DOHH2 (cell line): ENCODE results near the gene FLVCR1.
"Not testable (repeated sequence)": the region's sequence is repeated elsewhere in the genome, so short reads cannot be mapped to it uniquely, and the experiment has no call there.

ENCODE experiments used
- H3F3A ChIP-seq: fragments of 200-600 bp; sonication (generic), shearing (Covaris generic); 2 replicates; pipeline ENCODE4 v1.6.0; 2016; ENCODE audit warnings: antibody characterized with exemption, mild to moderate bottlenecking; ENCODE audit not compliant: control insufficient read depth, insufficient read depth
- H3K27ac ChIP-seq: fragments of 200-600 bp; sonication (generic); 2 replicates; pipeline ENCODE4 v1.5.1; 2014; ENCODE audit warnings: low read depth, mild to moderate bottlenecking, low read length, moderate library complexity
- H3K27me3 ChIP-seq: fragments of 200-600 bp; sonication (generic); 2 replicates; pipeline ENCODE4 v1.6.1; 2014; ENCODE audit warnings: mild to moderate bottlenecking, low read length, mixed read lengths; ENCODE audit not compliant: control insufficient read depth
- H3K36me3 ChIP-seq: fragments of 200-600 bp; sonication (generic); 2 replicates; pipeline ENCODE4 v1.6.1; 2014; ENCODE audit warnings: mild to moderate bottlenecking, low read length, moderate library complexity, mixed read lengths; ENCODE audit not compliant: control insufficient read depth
- H3K4me1 ChIP-seq: fragments of 200-600 bp; sonication (generic); 2 replicates; pipeline ENCODE4 v1.6.1; 2014; ENCODE audit warnings: mild to moderate bottlenecking, low read length, mixed read lengths; ENCODE audit not compliant: control insufficient read depth
- H3K4me2 ChIP-seq: fragments of 200-600 bp; sonication (generic); 2 replicates; pipeline ENCODE4 v1.6.0; 2014; ENCODE audit warnings: mild to moderate bottlenecking, low read length, moderate library complexity
- H3K4me3 ChIP-seq: fragments of 200-600 bp; sonication (generic); 2 replicates; pipeline ENCODE4 v1.5.1; 2014; ENCODE audit warnings: mild to moderate bottlenecking, low read length, mixed read lengths
- H3K79me2 ChIP-seq: fragments of 200-600 bp; sonication (generic); 2 replicates; pipeline ENCODE4 v1.6.1; 2014; ENCODE audit warnings: mild to moderate bottlenecking, low read length, mixed read lengths; ENCODE audit not compliant: control insufficient read depth
- H3K9me2 ChIP-seq: fragments of 200-600 bp; sonication (generic); replicated peaks from 2 replicates; pipeline ENCODE4 v1.6.1; 2014; ENCODE audit warnings: mild to moderate bottlenecking, low read length, mixed read lengths; ENCODE audit not compliant: control insufficient read depth
- H3K9me3 ChIP-seq: fragments of 200-600 bp; sonication (generic); 2 replicates; pipeline ENCODE4 v1.6.1; 2014; ENCODE audit warnings: antibody characterized with exemption, low read length, mixed read lengths; ENCODE audit not compliant: control insufficient read depth, insufficient read depth
- H4K20me1 ChIP-seq: fragments of 200-600 bp; sonication (generic); 2 replicates; pipeline ENCODE4 v1.6.0; 2014; ENCODE audit warnings: low read depth, mild to moderate bottlenecking, antibody characterized with exemption, low read length, moderate library complexity; ENCODE audit not compliant: control insufficient read depth, insufficient read depth
- CTCF ChIP-seq: fragments of 200-600 bp; sonication (generic); IDR thresholded peaks from one replicate; pipeline ENCODE4 v1.5.1; 2014; ENCODE audit warnings: antibody characterized with exemption, mild to moderate bottlenecking, low read depth, low read length; ENCODE audit not compliant: poor library complexity, severe bottlenecking
- EZH2phosphoT487 ChIP-seq: fragments of 200-600 bp; sonication (generic); IDR thresholded peaks from 2 replicates; pipeline ENCODE4 v1.6.1; 2017; ENCODE audit warnings: borderline replicate concordance, mild to moderate bottlenecking, antibody characterized with exemption, low read length, moderate library complexity, mixed read lengths

Gene FLVCR1

DNA sequence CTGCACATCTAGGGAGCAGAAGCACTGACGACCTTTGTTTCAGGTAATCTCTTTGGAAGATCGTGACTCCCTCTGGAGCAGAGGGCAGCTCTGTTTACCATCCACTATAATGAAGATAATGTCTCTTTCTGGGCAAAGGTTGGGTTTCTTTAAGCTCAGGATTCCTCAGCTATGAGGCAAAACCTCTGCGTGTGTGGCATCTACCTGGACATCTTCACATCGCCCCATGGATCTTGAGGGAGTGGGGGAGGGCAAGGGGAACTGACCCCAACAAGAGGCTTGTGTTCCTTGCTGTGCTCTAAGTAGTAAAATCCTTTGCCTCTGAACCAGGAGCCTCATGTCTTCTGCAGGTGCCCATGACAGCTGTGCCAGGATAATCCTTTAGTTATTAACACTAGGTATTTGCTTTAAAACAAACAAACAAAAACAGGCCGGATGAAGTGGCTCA, 30.2 kb upstream of the FLVCR1 start:
- no peak overlapping the region for H3K4me2 ChIP-seq
- no peak overlapping the region for H3K27ac ChIP-seq
- no peaks in the 10 kb centered on the region for H3K79me2 ChIP-seq

DNA sequence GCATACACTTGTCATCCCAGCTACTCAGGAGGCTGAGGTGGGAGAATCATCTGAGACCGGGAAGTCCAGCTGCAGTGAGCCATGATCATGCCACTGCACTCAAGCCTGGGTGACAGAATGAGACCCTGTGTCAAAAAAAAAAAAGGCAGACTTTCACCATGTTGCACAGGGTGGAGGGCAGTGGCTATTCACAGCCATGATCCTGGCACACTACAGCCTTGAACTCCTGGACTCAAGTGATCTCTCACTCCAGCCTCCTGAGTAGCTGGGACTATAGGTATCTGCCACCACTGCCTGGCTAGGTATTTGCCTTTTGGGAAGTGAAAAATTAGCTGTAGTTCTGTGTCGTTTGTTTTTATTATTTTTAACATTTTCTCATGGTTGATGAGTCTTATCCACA, 29.7 kb upstream of the FLVCR1 start:
- Histone ChIP-seq H3K9me2 (no peaks in the 10 kb centered on the region), H3K9me3 (peaks cover 15% of the 10 kb centered on the region; the same call in 1 of the 2 replicates), H3K4me1 (peaks cover 10% of the 10 kb centered on the region), H3F3A (no peaks in the 10 kb centered on the region), H4K20me1 (no peaks in the 10 kb centered on the region), H3K79me2 (no peaks in the 10 kb centered on the region), H3K4me3 (no peak overlapping the region), H3K4me2 (no peak overlapping the region), H3K27me3 (no peaks in the 10 kb centered on the region), H3K27ac (no peak overlapping the region), H3K36me3 (no peaks in the 10 kb centered on the region)
- TF ChIP-seq CTCF (no peak), EZH2phosphoT487 (no peak)

More for the DNA sequence above, 30.2 kb upstream of the FLVCR1 start:
- Histone ChIP-seq H3K9me2 (no peaks in the 10 kb centered on the region), H3K4me3 (no peak overlapping the region), H3K9me3 (peaks cover 15% of the 10 kb centered on the region; the same call in 1 of the 2 replicates), H3F3A (no peaks in the 10 kb centered on the region), H4K20me1 (no peaks in the 10 kb centered on the region), H3K36me3 (no peaks in the 10 kb centered on the region), H3K4me1 (peaks cover 10% of the 10 kb centered on the region), H3K27me3 (no peaks in the 10 kb centered on the region)
- TF ChIP-seq CTCF (no peak), EZH2phosphoT487 (no peak)

DNA sequence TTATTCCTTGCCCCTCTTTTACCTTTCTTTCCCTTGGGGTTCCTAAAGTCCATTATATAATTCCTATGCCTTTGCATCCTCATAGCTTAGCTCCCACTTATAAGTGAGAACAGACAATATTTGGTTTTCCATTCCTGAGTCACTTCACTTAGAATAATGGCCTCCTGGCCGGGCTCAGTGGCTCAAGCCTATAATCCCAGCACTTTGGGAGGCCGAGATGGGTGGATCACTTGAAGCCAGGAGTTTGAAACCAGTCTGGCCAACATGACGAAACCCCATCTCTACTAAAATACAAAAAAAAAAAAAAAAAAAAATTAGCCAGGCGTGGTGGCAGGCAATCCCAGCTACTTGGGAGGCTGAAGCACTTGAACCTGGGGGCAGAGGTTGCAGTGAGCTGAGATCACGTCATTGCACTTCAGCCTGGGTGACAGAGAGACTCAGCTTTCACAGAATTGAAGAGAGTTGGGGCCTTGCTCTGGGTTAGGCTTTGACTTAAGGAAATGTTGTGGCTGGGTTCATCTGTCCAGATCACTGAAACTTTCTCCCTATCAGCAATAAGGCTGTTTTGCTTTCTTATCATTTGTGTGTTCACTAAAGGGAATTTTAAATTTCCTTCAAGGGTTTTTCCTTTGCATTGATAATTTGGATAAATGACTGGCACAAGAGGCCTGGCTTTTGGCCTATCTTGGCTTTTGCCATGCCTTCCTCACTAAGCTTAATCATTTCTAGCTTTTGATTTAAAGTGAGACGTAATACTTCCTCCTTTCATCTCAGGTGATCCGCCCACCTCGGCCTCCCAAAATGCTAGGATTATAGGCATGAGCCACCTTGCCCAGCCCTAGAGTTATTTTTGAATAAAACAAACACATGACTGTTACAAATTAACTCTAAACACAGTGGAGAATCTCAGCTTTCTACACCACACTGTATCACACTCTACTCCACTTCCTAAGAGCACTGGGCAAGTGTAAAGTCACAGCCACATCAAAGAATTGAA, 24.6 kb upstream of the FLVCR1 start:
- H3K4me2 ChIP-seq, H3F3A ChIP-seq, H3K79me2 ChIP-seq, H3K4me1 ChIP-seq, H3K9me2 ChIP-seq, H3K27me3 ChIP-seq, H4K20me1 ChIP-seq, H3K9me3 ChIP-seq, H3K36me3 ChIP-seq, H3K27ac ChIP-seq, H3K4me3 ChIP-seq: not testable (repeated sequence)

GRCh38 chr1:212838145-212838544, 19.9 kb upstream of the FLVCR1 start:
- no peaks in the 10 kb centered on the region for H3K4me1 ChIP-seq
- H3K36me3 ChIP-seq, result no peaks in the 10 kb centered on the region
- no peak overlapping the region for H3K4me2 ChIP-seq
- H3K79me2 ChIP-seq, result no peaks in the 10 kb centered on the region
- no peaks in the 10 kb centered on the region for H3K9me3 ChIP-seq
- TF ChIP-seq CTCF, result no peak
- no peak for TF ChIP-seq EZH2phosphoT487
- H3K27ac ChIP-seq, result no peak overlapping the region
- no peaks in the 10 kb centered on the region for H4K20me1 ChIP-seq
- no peaks in the 10 kb centered on the region for H3F3A ChIP-seq
- H3K9me2 ChIP-seq, result no peaks in the 10 kb centered on the region
- H3K4me3 ChIP-seq, result no peak overlapping the region
- no peaks in the 10 kb centered on the region for H3K27me3 ChIP-seq

GRCh38 chr1:212844521-212844920, 13.6 kb upstream of the FLVCR1 start:
- H3K27ac ChIP-seq, H3K9me2 ChIP-seq, H3K79me2 ChIP-seq, H3F3A ChIP-seq, H3K4me2 ChIP-seq, H3K9me3 ChIP-seq, H4K20me1 ChIP-seq, H3K27me3 ChIP-seq, H3K36me3 ChIP-seq, H3K4me3 ChIP-seq, H3K4me1 ChIP-seq: not testable (repeated sequence)
